Measurements from ENCODE around the gene TMEM51.

- TF ChIP-seq CTCF (IDR thresholded peaks at IDR 0.05; ENCODE audit: insufficient read depth, low read length, poor library complexity, severe bottlenecking) (no peak), EZH2phosphoT487 (conservative IDR thresholded peaks at IDR 0.05; ENCODE audit: low read length) (no peak)
These were observed 36.6 kb upstream of the TMEM51 start for GRCh38 chr1:15116966-15117365.
